Stimulated activated CD4-positive, alpha-beta T cell treated with anti-CD3 and anti-CD28 coated beads, TNF-alpha, amount 100 ng/mL, for 4 hours (primary cell): ENCODE results near the gene MYO3B.
"Not testable (repeated sequence)": the region's sequence is repeated elsewhere in the genome, so short reads cannot be mapped to it uniquely, and the experiment has no call there.

Source experiments
- DNase-seq, 3 experiments: peaks; one replicate each; pipeline ENCODE4 v3.0.0-alpha.2; 2020; ENCODE audit warnings: low read depth in 3 of 3

MYO3B gene

DNA sequence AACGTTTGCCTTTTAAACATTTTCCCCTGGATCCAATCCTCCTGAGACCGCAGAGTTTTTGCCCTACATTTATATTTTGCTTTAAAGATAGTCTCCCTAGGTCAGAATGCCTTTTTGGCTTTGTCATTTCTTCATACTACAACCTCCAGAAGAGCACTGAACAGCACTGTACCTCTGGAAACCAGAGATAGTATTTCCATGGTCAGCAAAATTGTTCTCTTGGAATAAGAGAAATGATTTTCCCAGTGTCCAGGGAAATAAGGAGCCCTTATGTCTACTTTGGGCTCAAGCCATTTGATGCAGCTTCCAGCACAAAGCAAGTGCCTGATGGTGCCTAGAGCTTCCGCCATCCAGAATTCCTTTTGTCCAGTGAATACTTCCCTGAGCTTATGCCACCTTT, 461.7 kb downstream of the MYO3B start:
- DNase-seq, result no peak

DNA sequence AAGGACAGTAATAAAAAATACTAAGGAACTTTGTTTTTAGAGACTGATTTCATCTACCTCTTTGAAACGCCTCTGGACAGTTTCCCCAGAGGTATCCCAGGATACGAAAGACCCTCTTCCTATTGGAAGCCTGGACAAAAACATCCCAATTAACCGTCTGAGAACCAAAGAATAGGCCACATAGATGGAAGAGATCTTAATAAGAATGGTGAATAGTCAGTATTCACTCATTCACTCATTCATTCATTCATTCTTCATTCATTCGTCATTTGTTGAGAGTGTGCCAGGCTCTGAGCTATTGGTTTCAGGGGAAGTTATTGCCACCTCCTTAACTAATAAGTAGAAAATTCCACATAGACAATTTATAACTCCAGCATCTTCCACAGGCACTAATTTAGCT, 464.0 kb downstream of the MYO3B start:
- DNase-seq, result no peak

DNA sequence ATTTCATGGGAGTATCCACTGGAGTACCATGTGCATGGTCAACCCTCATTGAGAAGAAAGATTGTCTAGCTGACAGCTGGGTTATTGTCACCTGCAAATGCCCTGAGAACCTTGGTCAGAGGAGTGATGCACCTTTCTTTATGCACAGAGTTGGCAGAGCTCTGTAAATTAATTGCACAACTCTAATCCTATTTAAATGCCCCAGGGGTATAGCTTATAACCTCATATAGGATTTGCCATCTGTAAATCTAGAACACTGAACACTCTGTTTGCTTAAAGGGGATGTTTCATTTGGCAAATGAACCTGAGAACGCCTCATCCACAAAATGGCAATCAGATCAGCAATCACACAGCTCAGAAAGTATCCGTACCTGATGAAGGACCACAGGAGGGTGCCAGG, 465.4 kb downstream of the MYO3B start:
- DNase-seq, result no peak

DNA sequence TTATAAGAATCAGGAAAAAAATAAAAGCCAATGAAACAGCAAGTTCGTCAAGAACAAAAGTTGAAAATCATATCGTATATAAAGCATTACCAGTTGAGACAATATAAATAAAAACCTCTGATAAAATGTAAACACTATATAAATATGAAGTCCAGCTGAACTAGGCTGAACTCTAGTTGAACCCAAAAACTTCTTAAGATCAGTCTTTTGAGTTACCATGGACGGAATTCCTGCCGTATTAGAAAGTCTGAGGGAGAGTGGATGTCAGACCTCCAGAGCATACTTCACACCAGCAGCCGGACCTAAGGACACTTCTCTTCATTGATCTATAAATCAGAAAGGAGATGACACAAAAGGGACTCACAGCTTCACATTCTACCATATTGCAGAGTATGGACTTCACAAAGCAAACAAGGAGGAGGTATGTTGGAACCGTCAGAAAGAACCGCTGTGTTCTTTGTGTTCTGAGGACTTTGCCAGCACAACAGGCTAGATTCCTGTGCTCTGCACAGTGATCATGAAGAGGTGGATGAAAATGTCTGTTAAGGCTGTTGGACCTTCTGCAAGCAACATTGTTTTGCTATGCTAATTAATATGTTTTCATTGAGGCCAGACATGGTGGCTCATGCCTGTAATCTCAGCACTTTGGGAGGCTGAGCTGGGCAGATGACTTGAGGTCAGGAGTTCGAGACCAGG, 469.9 kb downstream of the MYO3B start:
- no peak for DNase-seq

DNA sequence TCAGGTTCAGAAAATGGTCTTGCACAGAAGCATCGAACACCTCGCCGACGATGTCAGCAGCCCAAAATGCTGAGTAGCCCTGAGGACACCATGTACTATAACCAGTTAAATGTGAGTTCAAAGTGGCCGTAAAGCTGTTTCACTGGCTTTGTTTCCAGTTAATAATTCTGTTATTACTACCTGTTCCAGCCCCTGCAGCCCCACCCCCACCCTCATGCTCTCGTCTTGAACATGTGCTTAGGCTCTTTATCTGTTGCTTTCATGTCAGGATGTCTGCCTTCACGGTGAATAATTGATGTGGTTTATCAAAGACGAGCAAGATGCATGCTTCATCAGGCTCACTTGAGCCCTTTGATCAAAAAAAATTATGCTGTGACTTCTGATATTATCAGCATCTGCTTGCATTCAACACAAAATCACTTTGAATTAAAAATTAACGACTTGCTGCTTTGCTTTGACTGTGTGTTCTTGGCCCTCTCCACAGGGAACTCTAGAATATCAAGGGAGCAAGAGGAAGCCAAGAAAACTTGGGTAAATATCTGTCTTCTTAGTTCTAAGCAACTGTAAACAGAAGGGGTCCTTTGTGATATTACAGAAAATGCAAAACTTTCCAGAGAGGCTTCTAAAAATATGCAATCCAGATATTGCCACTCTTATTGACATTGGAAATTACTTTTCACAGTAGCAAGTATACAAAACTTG, 473.8 kb downstream of the MYO3B start:
- peak; percentile 6 to 15 (median 13) for DNase-seq

DNA sequence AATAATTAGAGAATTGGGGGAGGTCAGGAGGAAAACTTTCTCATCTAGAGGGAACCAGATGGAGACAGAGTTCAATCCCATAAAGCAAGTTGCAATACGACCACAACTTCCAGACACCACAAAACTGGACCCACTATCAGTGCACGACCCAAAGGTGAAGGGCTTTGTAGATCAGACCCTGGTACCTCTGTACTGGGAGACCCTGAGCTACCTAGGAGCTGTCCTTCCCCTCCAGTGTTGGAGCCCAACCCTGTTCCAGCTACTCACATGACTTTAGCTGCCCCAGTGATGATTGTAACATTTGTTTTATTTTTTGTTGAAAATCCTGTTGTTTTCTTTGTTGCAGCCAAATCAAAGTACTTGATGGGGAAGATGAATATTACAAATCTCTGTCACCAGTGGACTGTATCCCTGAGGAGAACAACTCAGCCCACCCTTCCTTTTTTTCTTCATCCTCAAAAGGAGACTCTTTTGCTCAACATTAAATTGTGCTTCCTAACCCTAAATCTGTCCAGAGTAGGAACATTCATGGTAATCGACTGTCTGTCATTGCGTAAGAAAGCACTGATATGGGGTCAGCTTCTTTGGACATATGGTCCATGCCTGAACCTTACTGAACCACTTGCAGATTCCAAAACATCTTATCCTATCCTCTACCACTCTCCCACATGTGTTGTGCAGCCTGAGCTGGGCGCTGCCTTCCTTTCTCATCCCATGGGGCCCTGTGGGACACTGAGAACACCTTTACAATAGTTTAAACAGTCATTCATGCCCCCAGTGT, 474.9 kb downstream of the MYO3B start:
- no peak for DNase-seq

DNA sequence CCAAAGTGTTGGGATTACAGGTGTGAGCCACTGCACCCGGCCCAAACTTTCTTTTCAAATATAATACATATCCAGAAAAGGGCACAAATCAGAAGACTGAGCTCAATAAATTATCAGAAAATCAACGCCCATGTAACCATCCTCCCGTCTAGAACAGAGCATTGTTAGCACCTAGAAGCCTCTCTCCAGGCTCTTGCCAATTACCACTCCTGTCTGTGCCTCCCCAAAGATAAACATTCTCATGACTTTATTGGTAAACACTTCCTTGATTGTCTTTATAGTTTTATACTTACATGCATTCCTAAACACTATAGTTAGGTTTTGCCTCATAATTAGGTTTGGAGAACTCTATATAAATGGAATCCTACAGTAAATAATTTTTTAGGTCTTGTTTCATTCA, 478.7 kb downstream of the MYO3B start:
- no peak for DNase-seq

DNA sequence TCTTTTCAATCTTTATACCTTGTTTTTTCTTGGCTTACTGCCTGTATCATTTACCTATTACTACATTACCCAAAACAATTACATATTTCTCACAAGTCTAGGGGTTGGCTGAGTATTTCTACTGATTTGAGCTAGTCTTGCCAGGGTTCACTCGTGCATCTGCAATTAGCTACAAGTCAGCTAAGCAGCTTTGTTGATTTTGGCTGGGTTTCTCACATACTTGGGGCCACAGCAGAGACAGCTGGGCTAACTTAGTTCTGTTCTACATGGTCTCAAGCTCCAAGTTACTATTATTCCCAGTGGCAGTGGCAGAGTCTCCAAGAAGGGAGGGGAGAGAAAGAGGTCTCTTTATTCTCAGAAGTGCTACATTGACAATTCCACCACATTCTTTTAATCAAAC, 482.5 kb downstream of the MYO3B start:
- DNase-seq, result no peak

DNA sequence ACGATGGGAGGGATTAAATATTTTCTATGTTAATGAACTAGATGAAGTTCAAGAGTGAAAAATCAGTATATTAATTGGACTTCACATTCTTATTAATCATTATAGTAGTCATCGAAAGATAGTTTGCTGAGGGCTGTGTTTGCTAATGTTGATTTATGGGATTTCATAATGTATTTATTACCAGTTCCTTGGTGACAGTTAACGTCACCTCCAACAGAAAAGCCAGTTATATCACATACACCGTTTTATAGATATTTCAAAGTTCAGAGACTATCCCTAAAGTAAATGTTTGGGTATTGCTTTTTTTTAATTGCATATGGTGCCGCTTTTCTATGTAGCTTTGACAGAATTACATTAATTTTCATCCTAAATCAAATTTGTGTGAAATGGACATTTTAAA, 487.8 kb downstream of the MYO3B start:
- no peak for DNase-seq

DNA sequence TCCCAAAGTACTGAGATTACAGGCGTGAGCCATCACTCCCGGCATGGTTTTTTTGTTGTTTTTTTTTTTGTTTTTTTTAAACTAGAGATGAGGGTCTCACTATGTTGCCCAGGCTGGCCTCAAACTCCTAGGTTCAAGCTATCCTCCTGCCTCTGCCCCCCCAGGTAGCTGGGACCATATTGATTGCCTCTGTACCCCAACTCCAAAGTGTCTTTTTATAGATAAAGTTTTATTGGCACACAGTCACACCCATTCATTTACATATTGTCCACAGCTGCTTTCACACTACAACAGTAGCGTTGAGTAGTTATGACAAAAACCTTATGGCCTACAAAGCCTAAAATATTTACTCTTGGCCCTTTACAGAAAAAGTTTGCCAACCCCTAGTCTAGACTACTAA, 492.0 kb downstream of the MYO3B start:
- no peak for DNase-seq

DNA sequence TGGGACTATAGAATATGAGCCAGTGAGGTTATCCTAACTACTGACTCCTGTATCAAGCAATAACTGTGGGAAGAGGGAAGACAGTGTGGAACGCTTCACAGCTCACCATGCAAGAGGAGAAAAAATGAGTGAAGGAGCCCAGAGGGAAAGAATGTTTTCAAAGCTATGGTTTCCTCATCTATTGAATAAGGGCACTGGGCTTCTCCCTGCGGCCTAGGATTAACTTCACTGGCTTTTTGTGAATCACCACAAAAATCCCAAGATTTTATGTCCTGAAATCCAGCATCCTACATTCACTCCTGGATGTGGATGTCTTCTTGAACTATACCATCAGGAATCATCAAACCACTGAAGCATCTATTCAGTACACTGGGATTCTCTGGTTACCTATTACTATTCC, 492.7 kb downstream of the MYO3B start:
- no peak for DNase-seq

DNA sequence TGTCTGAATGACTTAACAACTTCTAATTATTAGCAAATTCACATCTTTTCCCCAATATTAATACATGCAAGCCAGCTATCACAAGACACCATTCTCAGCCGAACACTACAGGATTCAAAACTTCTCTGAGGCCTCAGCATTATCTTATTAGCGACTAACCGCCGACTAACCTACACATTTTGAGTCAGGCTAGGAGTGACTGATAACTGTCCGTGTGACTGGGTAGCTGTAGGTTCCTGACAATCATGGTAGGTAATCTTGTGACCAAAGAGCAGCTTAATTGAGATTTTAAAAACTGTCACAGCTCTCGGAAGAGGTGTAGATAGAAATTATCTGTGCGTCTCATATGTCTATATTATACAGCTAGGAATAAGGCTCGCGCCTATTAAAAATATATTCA, 493.1 kb downstream of the MYO3B start:
- no peak for DNase-seq

DNA sequence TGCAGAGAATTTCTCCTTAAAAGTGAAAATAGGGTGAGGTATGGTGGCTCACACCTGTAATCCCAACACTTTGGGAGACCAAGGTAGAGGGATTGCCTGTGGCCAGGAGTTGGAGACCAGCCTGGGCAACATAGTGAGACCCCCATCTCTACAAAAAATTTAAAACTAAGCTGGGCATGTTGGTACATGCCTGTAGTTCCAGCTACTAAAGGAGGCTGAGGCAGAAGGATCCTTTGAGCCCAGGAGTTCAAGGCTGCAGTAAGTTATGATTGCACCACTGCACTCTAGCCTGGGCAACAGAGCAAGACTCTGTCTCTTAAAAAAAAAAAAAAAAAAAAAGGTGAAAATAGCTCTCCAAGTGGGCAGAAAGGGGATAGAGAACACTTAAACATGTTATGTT, 496.3 kb downstream of the MYO3B start:
- DNase-seq, result not testable (repeated sequence)

DNA sequence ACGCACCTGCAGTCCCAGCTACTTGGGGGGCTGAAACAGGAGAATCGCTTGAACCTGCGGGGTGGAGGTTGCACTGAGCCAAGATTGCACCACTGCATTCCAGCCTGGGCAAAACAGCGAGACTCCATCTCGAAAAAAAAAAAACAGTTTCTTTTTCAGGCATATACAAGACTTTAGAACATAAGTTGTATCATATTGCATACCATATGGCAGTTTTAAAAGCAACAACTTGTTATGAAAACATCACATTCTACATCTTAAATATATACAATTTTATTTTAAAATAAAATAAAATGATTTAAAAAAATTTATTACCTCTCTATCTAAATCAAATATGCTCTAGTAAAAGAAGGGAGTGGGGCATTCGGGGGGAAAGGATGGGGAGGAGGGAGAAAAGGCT, 497.8 kb downstream of the MYO3B start:
- no peak for DNase-seq

DNA sequence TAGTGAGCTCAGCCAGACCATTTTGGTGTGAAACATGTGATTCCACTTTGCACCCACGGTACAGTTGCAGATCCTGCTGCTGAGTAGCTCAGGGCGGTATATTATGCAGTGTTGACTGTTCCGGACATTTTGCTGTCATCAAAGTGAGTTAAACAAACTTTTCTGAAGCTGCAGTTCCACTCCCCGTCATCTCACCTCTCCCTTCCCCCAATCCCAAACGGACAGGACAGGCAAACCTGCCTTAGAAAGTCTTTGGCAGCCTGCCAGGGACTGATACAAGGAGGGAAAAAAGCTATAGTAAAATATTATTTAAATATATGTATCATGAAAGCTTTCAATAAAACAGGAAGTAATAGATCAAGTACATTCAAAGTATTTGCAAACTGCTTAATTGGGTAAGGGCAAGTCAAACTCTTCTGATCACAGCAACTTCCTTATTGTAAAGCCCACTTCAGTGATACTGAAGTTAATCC, 501.7 kb downstream of the MYO3B start:
- no peak for DNase-seq

DNA sequence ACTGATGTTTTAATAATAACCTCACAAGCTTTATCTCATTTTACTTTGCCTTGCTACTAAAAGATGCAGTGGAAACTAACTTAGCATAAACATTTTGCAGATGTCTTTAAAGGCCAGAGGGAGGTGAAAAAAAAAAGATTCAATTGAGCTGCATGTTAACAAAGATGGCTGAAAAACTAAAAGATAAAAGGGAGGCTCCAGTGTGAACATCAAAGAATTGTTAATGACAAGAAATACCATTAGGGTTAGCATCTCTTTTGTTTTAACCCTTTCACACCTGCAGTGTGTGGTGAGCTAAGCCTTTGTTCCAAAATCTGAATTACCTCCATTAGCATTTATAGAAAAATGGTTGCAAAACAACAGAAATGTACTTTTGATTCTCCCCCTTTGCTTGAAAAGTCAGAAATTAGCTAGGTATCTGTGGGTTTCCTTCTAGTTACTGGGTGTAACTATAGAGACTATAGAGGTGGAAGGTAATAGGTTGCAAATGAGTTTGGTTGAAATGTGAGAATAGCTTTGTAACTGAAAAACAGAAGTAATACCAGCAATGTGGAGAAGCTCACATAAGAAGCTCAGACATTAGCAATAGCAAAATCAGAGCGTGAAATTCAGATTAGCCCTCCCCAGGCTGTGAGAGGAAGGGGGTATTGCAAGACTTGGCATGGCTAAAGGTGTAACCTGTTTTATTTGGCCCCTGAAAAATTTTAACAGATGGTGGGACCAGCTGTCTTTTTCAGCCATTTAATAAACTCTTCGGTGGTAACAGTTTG, 502.4 kb downstream of the MYO3B start:
- DNase-seq, result no peak

DNA sequence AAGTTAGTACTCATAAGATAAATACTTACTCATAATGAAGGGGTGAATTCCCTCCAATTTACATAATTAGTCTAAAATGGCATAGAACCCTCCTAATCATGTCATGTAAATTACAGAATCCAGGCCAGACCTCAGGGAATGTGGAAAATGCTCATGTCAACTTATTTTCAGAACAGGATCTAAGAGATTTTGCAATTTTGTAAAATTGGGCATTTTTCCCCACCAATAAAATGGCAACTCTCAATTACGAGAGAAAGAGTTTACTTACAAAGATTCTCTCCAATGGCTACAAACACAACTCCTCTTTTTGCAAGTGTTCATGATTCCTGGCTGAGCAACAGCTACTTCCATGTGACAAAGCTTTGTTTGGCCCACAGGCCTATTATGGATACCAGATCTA, 503.4 kb downstream of the MYO3B start:
- no peak for DNase-seq

DNA sequence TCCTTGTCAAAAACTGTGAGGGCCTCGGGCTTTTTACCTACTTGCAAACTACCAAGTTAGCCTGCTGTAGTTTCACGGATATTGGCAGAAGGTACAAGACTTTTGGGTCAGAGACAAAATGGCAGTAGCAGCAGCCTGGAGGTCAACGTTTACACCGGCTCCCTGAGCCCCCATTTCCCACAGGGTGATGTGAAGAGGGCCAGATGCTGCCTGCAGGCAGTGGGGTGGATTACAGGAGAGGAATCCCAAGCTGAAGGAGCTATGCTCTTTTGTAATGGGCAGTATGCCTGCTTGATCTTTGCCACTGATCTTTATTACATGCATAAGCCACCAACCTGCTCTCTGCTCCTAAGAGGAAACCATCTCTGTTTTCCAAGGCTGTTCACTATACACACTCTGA, 507.6 kb downstream of the MYO3B start:
- DNase-seq, result no peak

DNA sequence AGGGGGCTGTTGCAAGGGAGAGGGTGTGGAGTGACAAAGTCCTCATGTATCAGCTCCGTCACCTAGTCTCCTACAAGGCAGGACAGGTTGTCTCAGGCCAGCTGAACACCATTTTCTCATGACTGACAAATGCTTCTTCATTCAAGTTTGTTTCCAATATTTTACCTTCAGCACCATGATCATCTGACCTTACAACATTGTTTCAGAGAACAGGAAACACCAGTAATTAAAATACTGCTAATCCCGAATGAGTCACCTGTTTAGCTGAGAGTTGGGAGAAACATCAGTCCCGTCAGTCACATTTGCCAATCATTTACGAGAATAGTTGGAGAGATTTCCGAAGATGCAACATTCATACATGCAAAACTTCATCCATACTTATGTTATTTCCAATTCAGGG, 511.5 kb downstream of the MYO3B start:
- no peak for DNase-seq

DNA sequence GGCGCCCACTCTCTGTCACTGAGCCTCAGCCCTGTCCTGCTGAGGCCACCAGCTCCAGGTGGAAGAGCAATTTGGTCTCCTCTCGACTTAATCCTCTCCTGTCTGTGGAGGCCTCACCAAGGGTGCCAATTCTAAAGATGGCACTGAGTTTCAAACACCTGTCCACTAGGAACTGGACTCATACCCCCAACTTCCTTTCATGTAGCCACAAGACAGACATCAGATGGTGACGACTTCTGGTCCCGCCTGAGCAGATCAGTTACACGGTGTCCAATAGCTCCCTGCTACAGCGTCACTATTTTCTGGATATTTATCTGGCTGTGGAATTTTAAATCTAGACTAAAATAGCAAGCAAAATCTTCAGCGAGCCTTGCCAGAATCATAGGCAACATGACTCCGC, 512.7 kb downstream of the MYO3B start:
- no peak for DNase-seq

DNA sequence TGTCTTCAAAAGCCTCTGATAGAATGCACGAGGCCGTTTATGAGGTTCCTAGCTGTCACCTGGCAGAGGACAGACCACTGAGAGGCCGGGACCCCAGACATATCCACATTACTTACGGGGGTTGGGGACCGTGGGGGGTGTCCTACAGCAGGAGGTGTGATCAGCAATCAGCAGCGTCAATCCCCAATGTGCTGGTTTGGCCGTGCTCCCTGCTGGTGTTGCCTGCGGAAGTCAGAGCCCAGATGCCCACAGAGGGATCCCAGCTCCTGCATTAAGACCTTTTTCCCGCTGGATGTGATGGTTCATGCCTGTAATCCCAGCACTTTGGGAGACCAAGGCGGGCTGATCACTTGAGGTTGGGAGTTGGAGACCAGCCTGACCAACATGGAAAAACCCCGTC, 516.4 kb downstream of the MYO3B start:
- no peak for DNase-seq
